Peyer's patch (tissue), 4 donors: ENCODE measurements around the gene PA2G4.

Experiments
- CTCF ChIP-seq, 6 experiments: fragments of 450-650 bp in 4 of 6; fragments of 200-600 bp in 2 of 6; sonication (generic) in 1 of 6; IDR thresholded peaks; one replicate each; pipeline ENCODE4 v1.5.1; 2017 to 2019; ENCODE audit warnings: antibody characterized with exemption in 6 of 6, mild to moderate bottlenecking in 3 of 6, moderate library complexity in 1 of 6
- POLR2A ChIP-seq, 2 donors: fragments of 450-650 bp; IDR thresholded peaks; one replicate each; pipeline ENCODE4 v1.5.1; 2017; ENCODE audit warnings: antibody characterized with exemption in 2 of 2, mild to moderate bottlenecking in 2 of 2, moderate library complexity in 2 of 2

- TF ChIP-seq POLR2A (IDR thresholded peaks at IDR 0.05) (no peak), CTCF (IDR thresholded peaks at IDR 0.05) (no peak)
Measured at GRCh38 chr12:56121204-56121870, 17.0 kb downstream of the PA2G4 start.
